GM23248 (cell line): ENCODE data around the gene CORO7. TPM values are rescaled to one million over a fixed set of nuclear protein-coding genes. Genes with fewer than 3 reads are reported as not detected.

Experiments
- DNase-seq: peaks from one replicate; pipeline ENCODE4 v3.0.0-alpha.2; 2015
- H2AFZ ChIP-seq: fragments of 200-600 bp; sonication (generic); 2 replicates; pipeline ENCODE4 v1.6.1; 2016; ENCODE audit warnings: antibody characterized with exemption
- H3F3A ChIP-seq: fragments of 200-600 bp; sonication (generic); 2 replicates; pipeline ENCODE4 v1.6.1; 2016; ENCODE audit warnings: mild to moderate bottlenecking, antibody characterized with exemption, mixed run types; ENCODE audit not compliant: insufficient read depth
- H3K27ac ChIP-seq: fragments of 200-600 bp; sonication (generic); 2 replicates; pipeline ENCODE4 v1.5.1; 2016; ENCODE audit warnings: mild to moderate bottlenecking
- H3K27me3 ChIP-seq: fragments of 200-600 bp; sonication (generic); replicated peaks from 2 replicates; pipeline ENCODE4 v1.6.1; 2016; ENCODE audit warnings: mild to moderate bottlenecking; ENCODE audit not compliant: insufficient read depth
- H3K36me3 ChIP-seq: fragments of 200-600 bp; sonication (generic); 2 replicates; pipeline ENCODE4 v1.6.1; 2016; ENCODE audit warnings: low read depth, mild to moderate bottlenecking
- H3K4me1 ChIP-seq: fragments of 200-600 bp; sonication (generic); 2 replicates; pipeline ENCODE4 v1.6.1; 2016; ENCODE audit warnings: mild to moderate bottlenecking; ENCODE audit not compliant: insufficient read depth
- H3K4me2 ChIP-seq: fragments of 200-600 bp; sonication (generic); one replicate; pipeline ENCODE4 v1.6.1; 2016; ENCODE audit warnings: mild to moderate bottlenecking; ENCODE audit not compliant: unreplicated experiment
- H3K4me3 ChIP-seq: fragments of 200-600 bp; sonication (generic); 2 replicates; pipeline ENCODE4 v1.5.1; 2016; ENCODE audit warnings: mild to moderate bottlenecking
- H3K79me2 ChIP-seq: fragments of 200-600 bp; sonication (generic); 2 replicates; pipeline ENCODE4 v1.6.1; 2016; ENCODE audit warnings: mild to moderate bottlenecking; ENCODE audit not compliant: insufficient read depth
- H3K9ac ChIP-seq: fragments of 200-600 bp; sonication (generic); 2 replicates; pipeline ENCODE4 v1.6.1; 2016; ENCODE audit warnings: mild to moderate bottlenecking
- H3K9me2 ChIP-seq: fragments of 200-600 bp; sonication (generic); 2 replicates; pipeline ENCODE4 v1.6.1; 2016; ENCODE audit warnings: mixed run types, mild to moderate bottlenecking, moderate library complexity; ENCODE audit not compliant: insufficient read depth
- H3K9me3 ChIP-seq: fragments of 200-600 bp; sonication (generic); one replicate; pipeline ENCODE4 v1.6.1; 2017; ENCODE audit warnings: low read depth
- H4K20me1 ChIP-seq: fragments of 200-600 bp; sonication (generic); 2 replicates; pipeline ENCODE4 v1.6.0; 2016; ENCODE audit not compliant: insufficient read depth
- EZH2 ChIP-seq: fragments of 200-600 bp; sonication (generic); IDR thresholded peaks from 2 replicates; pipeline ENCODE4 v1.6.1; 2018; ENCODE audit warnings: antibody characterized with exemption, mild to moderate bottlenecking; ENCODE audit not compliant: insufficient read depth, poor library complexity, severe bottlenecking
- EZH2phosphoT487 ChIP-seq: fragments of 200-600 bp; sonication (generic); IDR thresholded peaks from 2 replicates; pipeline ENCODE4 v1.6.1; 2018; ENCODE audit warnings: antibody characterized with exemption, moderate library complexity, mild to moderate bottlenecking, low read depth; ENCODE audit not compliant: insufficient read depth
- WGBS, 2 experiments: methylation state at CpG; one replicate each; pipeline ENCODE4 v1.1.6; 2015 to 2017; ENCODE audit warnings: low lambda C conversion rate in 2 of 2, low coverage in 1 of 2; ENCODE audit errors: missing lambda C conversion rate in 2 of 2; 5-methylcytosine and 5-hydroxymethylcytosine counted together
- in situ Hi-C: fragments of 300-500 bp; cut with MboI; formaldehyde crosslinking; loops from 2 replicates; pipeline ENCODE4 v1.15.0; 2020
- polyA plus RNA-seq: library from polyadenylated mRNA; unstranded; fragments of >200 nt; fragmentation: Nextera tagmentation; extraction: Ambion mirVana; gene quantifications from 2 replicates; pipeline ENCODE4 v1.2.1, GENCODE V29; 2016
- total RNA-seq: library from RNA; depleted of rRNA; stranded (reverse); fragments of >200 nt; shearing (Covaris generic); gene quantifications from 2 replicates; pipeline ENCODE4 v1.2.3, GENCODE V29; 2014

CORO7 gene
- total and polyA plus RNA-seq, 2 experiments from 2014 or later, result 7.3 to 13.2 TPM

- in situ Hi-C loops, result loop anchor here (10.0 kb wide), 1 partner anchor 53 kb away; the partner anchor contains the start of gene PAM16
- H3K79me2 ChIP-seq, result peaks cover 20% of the 10 kb centered on the region
- no peaks in the 10 kb centered on the region for H3K27me3 ChIP-seq
- no peak overlapping the region for H3K27ac ChIP-seq
- H3K9me3 ChIP-seq, result no peaks in the 10 kb centered on the region
- H3F3A ChIP-seq, result no peaks in the 10 kb centered on the region
- no peaks in the 10 kb centered on the region for H3K9me2 ChIP-seq
- DNase-seq, result peak; percentile 33
- no peak overlapping the region for H3K4me2 ChIP-seq
- no peaks in the 10 kb centered on the region; the same call in 1 of the 2 replicates for H3K36me3 ChIP-seq
- WGBS, 2 experiments, result 84 to 89% methylated on average over 21 of the region's 22 CpGs
- H2AFZ ChIP-seq, result no peak overlapping the region
- no peak overlapping the region for H3K4me3 ChIP-seq
- TF ChIP-seq EZH2, result no peak
- TF ChIP-seq EZH2phosphoT487, result no peak
- no peaks in the 10 kb centered on the region for H4K20me1 ChIP-seq
- H3K4me1 ChIP-seq, result no peaks in the 10 kb centered on the region
- H3K9ac ChIP-seq, result no peak overlapping the region
Observed at GRCh38 chr16:4407543-4408322, 8.7 kb downstream of the CORO7 start.

GRCh38 chr16:4404967-4405696 lies 11.3 kb downstream of the CORO7 start:
- Histone ChIP-seq H3K4me3 (no peak overlapping the region), H3K79me2 (no peaks in the 10 kb centered on the region), H3F3A (no peaks in the 10 kb centered on the region), H3K9ac (no peak overlapping the region), H3K9me3 (no peaks in the 10 kb centered on the region), H3K27ac (no peak overlapping the region), H3K9me2 (no peaks in the 10 kb centered on the region), H3K4me1 (no peaks in the 10 kb centered on the region), H2AFZ (no peak overlapping the region), H3K27me3 (no peaks in the 10 kb centered on the region), H4K20me1 (no peaks in the 10 kb centered on the region), H3K36me3 (no peaks in the 10 kb centered on the region; the same call in 1 of the 2 replicates), H3K4me2 (no peak overlapping the region)
- TF ChIP-seq EZH2, result no peak
- TF ChIP-seq EZH2phosphoT487, result no peak
- DNase-seq, result no peak
- in situ Hi-C loops, result loop anchor here (10.0 kb wide), 1 partner anchor 50 kb away; the partner anchor contains the start of gene PAM16
- WGBS, 2 experiments, result 90 to 91% methylated on average over 18 to 24 of the region's 24 CpGs

GRCh38 chr16:4404247-4404966 lies 12.0 kb downstream of the CORO7 start:
- Histone ChIP-seq H3K9me3 (no peaks in the 10 kb centered on the region), H3K4me1 (no peaks in the 10 kb centered on the region), H3K4me3 (no peak overlapping the region), H4K20me1 (no peaks in the 10 kb centered on the region), H3K4me2 (no peak overlapping the region), H3K79me2 (no peaks in the 10 kb centered on the region), H3K27ac (no peak overlapping the region), H3F3A (no peaks in the 10 kb centered on the region), H3K36me3 (no peaks in the 10 kb centered on the region; the same call in 1 of the 2 replicates), H3K9me2 (no peaks in the 10 kb centered on the region), H3K27me3 (no peaks in the 10 kb centered on the region), H2AFZ (no peak overlapping the region), H3K9ac (no peak overlapping the region)
- DNase-seq, result peak; percentile 62
- in situ Hi-C loops, result loop anchor here (10.0 kb wide), 1 partner anchor 50 kb away; the partner anchor contains the start of gene PAM16
- WGBS, 2 experiments, result 68 to 71% methylated on average over 18 to 20 of the region's 20 CpGs
- TF ChIP-seq EZH2 (no peak), EZH2phosphoT487 (no peak)
